ENCODE results near the gene COL20A1. TPM values are rescaled to one million over a fixed set of nuclear protein-coding genes. Genes with fewer than 3 reads are reported as not detected.

Gene COL20A1
- total and polyA plus RNA-seq, 2 donors from 2014 or later, result 0.58 TPM; not detected in 1

GRCh38 chr20:63325554-63326313 is 32.7 kb downstream of the COL20A1 start:
- no peak for TF ChIP-seq CTCF (IDR thresholded peaks at IDR 0.05; ENCODE audit: borderline replicate concordance, extremely low read depth, insufficient read depth)
- intact Hi-C loops (cut with DNase I), result no loop called here
- Histone ChIP-seq H3K36me3 (ENCODE audit: control insufficient read depth in 2 of 3, insufficient read depth in 3 of 3, low read length in 3 of 3) (no peaks in the 10 kb centered on the region), H3K4me1 (ENCODE audit: control insufficient read depth in 2 of 3, insufficient read depth in 2 of 3, low read depth in 1 of 3, low read length in 3 of 3) (no peaks in the 10 kb centered on the region), H3K27me3 (ENCODE audit: control insufficient read depth, insufficient read depth, low read length) (no peaks in the 10 kb centered on the region), H3K4me3 (ENCODE audit: low read length in 3 of 3) (no peak overlapping the region), H3K27ac (ENCODE audit: low read depth in 2 of 2, low read length in 2 of 2) (no peak overlapping the region), H3K9me3 (ENCODE audit: control insufficient read depth in 2 of 3, insufficient read depth in 1 of 3, low read length in 3 of 3) (peaks cover 0 to 5% (median 0%) of the 10 kb centered on the region in 3 donors), H3K9ac (ENCODE audit: low read length in 3 of 3) (no peak overlapping the region)
- DNase-seq (peak in 2 of 5 donors; percentile 41 to 55), FAIRE-seq (no peak)

GRCh38 chr20:63326314-63327230 is 33.6 kb downstream of the COL20A1 start:
- DNase-seq (no peak), FAIRE-seq (no peak)
- H3K9me3 ChIP-seq (ENCODE audit: control insufficient read depth in 2 of 3, insufficient read depth in 1 of 3, low read length in 3 of 3), result peaks cover 0 to 5% (median 0%) of the 10 kb centered on the region in 3 donors
- peak overlapping the region in 1 of 2 donors; percentile 72 for H3K27ac ChIP-seq (ENCODE audit: low read depth in 2 of 2, low read length in 2 of 2)
- no peak overlapping the region for H3K9ac ChIP-seq (ENCODE audit: low read length in 3 of 3)
- H3K27me3 ChIP-seq (ENCODE audit: control insufficient read depth, insufficient read depth, low read length), result no peaks in the 10 kb centered on the region
- no peaks in the 10 kb centered on the region for H3K36me3 ChIP-seq (ENCODE audit: control insufficient read depth in 2 of 3, insufficient read depth in 3 of 3, low read length in 3 of 3)
- no peaks in the 10 kb centered on the region for H3K4me1 ChIP-seq (ENCODE audit: control insufficient read depth in 2 of 3, insufficient read depth in 2 of 3, low read depth in 1 of 3, low read length in 3 of 3)
- intact Hi-C loops (cut with DNase I), result no loop called here
- H3K4me3 ChIP-seq (ENCODE audit: low read length in 3 of 3), result no peak overlapping the region
- no peak for TF ChIP-seq CTCF (IDR thresholded peaks at IDR 0.05; ENCODE audit: borderline replicate concordance, extremely low read depth, insufficient read depth)

GRCh38 chr20:63327231-63327745 is 34.3 kb downstream of the COL20A1 start:
- Histone ChIP-seq H3K9me3 (ENCODE audit: control insufficient read depth in 2 of 3, insufficient read depth in 1 of 3, low read length in 3 of 3) (peaks cover 0 to 7% (median 2%) of the 10 kb centered on the region in 3 donors), H3K4me1 (ENCODE audit: control insufficient read depth in 2 of 3, insufficient read depth in 2 of 3, low read depth in 1 of 3, low read length in 3 of 3) (no peaks in the 10 kb centered on the region), H3K9ac (ENCODE audit: low read length in 3 of 3) (no peak overlapping the region), H3K4me3 (ENCODE audit: low read length in 3 of 3) (no peak overlapping the region), H3K36me3 (ENCODE audit: control insufficient read depth in 2 of 3, insufficient read depth in 3 of 3, low read length in 3 of 3) (no peaks in the 10 kb centered on the region), H3K27ac (ENCODE audit: low read depth in 2 of 2, low read length in 2 of 2) (peak overlapping the region in 1 of 2 donors; percentile 72), H3K27me3 (ENCODE audit: control insufficient read depth, insufficient read depth, low read length) (no peaks in the 10 kb centered on the region)
- intact Hi-C loops (cut with DNase I), result no loop called here
- FAIRE-seq (no peak), DNase-seq (peak in 1 of 5 donors; percentile 57)
- TF ChIP-seq CTCF (IDR thresholded peaks at IDR 0.05; ENCODE audit: borderline replicate concordance, extremely low read depth, insufficient read depth), result no peak
